HCEC 1CT (cell line): ENCODE measurements around the gene CXCR6.

Experiments
- DNase-seq: peaks from one replicate; pipeline ENCODE4 v3.0.0-alpha.2; 2017

The CXCR6 gene

DNA sequence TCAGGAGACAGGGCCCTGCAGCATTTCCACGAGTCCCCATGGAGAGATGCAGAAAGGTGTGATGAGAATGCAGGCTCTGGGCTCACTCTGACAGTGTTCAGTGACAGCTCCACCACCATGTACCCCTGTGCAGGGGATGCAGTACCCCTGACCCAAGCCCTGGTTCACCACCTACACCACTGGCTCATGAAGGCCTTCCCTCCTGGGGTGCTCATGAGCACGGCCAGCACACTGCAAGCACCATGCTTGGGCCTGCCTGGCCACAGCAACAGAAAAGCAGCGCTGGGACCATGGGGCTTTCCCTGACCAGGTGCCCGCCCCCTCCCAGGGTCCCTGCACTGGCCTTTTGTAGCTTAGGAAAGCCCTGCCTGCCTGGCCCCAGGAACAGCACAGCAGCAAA is 6.2 kb downstream of the CXCR6 start:
- no peak for DNase-seq

DNA sequence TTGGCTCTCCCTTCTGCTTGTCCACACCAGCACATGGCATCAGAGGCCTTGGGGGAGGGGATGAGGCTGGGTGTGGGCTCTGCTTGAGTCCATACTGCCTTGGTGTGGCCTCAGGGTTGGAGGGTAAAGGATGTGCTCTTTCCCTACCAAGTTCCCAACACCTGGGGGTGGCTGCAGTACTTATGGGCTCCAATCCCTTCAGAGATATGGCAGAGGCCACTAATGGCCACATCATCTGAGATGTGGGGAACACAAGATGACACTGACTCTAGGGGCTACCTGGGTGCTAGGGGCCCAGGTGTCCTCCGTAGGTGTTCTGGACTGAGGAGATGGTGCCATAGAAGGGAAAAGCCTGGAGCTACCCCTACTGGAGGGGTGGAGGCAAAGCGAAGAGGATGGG is 6.9 kb downstream of the CXCR6 start:
- no peak for DNase-seq

DNA sequence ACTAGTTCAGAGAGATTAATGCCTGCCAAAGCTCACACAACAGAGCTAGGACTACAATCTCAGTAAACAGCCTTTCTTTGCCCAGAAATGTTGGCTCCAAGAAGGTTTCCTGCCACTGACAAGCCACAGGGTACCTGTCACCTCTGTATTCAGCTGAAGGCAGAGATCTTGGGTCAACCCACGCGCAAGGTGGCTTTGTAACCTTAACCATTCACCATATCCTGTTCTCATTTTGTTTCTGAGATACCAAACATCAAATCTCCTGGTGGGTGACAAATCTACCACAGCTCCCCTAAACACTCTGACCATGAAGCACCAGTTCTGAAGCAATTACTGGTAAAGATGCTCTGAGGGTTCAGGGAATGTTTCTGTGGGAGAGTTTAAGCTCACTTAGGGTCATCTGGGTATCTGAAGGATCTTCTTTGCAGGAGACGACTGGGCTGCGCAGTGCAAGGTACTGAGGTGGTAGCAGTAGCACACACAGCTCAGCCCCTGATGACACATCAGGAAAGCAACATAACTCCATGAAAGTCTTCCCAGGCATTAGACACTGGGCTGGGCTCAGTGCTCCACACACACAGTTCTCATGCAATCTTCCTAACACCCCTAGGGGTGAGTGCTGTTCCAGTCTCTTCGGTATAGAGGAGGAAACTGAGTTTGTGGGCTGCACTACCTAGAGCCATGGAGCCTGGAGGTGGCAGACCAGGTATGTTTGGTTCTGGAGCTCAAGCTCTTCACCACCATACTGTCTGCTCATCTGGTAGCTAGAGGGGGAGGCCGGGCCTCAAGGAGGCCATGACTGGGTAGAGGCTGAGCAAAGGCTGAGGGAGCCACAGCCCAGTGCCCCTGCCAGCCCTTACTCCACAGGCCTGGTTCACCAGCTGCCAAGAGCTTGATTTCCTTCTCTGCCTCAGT is 7.7 kb downstream of the CXCR6 start:
- no peak for DNase-seq

DNA sequence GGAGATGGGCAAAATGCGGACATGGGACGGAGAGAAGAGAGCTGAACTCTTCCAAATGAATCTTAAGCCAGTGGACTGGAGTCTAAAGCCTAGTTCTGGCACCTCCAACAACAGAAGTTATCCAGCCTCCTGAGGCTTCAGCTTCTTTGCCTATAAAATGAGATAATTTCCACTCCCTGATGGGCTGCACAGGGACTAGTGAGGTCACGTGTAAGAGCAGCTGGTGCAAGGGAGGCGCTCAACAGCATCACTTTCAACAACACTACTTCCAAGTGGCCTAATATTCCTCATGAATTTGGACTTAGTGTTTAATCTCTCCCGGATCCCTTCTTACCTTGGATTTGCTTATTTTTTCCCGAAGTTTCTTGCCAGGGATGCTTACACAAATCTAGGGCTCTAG is 8.7 kb downstream of the CXCR6 start:
- DNase-seq, result no peak

DNA sequence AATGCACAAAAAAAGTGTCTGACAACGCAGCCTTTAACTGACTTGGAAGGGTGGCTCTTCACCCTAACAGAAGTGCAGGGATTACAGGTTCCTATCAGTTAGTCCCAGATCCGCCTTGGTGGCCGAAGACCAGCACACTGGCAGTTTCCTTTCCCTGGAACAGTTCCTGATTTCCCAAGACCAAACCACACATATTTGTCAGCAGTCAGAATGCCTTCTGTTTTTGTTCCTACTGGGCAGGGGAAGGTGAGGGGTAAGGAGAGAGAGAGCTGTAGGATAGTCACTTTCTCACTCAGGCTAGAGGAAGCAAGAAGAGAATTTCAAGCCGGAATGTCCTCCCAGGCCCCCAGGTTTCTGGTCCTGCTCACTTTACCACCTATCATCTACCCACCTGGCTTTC is 9.2 kb downstream of the CXCR6 start:
- no peak for DNase-seq

DNA sequence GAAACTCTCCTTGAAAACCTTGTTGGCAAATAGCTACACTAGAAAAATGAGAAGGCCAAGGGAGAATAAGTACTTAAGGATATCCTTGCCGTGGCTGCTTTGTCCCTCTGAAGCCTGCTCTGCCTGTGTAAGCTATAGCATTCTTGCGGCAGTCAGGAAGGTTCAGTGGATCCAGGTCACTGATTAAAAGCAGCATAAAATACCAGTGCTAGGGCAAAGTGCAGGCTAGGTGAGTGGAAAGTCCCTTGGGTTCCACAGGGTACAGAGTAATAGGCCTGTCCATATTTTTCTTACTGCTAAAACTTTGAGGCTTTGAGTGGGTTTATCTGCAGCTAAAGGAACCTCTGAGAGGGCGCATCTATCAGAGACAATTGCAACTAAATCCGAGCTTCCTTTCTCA is 10.3 kb downstream of the CXCR6 start:
- no peak for DNase-seq

DNA sequence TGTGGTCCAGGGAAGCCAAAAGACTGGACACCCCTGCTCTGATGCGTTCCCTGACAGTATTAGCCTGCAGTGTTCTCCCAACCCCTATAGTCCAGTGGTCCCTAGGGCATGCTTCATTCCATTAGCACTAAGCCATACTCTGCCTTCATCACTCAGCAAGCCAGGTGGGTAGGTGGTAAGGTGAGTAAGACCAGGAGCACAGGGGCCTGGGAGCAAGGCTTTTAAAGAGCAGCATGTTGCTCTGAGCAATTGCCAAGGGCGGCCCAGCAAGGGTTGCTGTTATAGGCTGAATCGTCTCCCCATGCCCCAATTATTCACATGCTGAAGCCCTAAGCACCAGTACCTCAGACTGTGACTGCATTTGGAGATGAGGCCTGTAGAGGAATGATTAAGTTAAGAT is 11.0 kb downstream of the CXCR6 start:
- DNase-seq, result no peak

DNA sequence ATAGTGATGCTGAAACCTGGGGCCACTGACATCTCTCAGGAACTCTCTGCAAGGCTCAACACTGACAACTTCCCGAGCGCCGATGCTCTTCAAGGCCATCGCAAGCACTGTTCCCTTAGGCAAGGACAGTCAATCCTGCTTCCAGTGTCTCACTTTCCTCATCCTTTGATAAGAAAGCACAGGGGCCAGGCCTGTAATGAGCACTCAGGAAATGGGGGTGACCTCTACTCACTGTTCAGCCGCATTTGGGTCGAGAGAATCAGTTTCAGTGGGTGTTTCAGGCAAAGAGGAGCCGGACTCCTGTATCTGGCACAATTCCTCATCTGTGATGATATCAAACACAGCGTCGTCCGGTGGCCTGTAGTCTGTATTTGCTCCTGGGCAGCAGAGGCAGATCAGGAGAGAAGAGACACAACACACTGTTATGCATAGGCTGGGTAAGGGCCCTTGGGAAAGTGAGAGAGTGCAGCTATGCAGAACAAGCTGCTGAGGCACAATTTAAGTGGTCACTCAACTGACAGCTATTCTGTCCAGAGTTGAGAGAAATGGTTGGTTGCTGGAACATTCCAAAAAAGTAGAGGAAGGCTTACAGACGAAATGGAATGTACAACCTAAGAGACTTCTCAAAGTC is 11.9 kb downstream of the CXCR6 start:
- DNase-seq, result no peak

DNA sequence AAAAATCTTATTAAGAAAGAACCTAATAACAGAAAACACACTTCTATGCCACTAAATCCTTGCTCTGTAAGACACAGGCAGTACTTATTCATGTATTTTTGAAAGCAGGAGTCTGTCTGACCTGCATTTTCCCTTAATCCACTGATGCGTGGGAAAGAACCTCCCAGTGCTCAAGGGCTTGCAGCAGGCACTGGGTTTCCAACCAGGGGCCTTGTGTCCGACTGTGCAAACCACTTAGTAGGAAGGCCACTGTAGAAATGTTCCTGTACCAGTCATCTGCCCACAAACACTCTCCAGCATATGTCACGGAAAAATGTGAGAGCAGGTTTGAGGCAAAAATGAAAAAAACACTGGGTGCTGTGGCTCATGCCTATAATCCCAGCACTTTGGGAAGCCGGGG is 12.4 kb downstream of the CXCR6 start:
- DNase-seq, result no peak

DNA sequence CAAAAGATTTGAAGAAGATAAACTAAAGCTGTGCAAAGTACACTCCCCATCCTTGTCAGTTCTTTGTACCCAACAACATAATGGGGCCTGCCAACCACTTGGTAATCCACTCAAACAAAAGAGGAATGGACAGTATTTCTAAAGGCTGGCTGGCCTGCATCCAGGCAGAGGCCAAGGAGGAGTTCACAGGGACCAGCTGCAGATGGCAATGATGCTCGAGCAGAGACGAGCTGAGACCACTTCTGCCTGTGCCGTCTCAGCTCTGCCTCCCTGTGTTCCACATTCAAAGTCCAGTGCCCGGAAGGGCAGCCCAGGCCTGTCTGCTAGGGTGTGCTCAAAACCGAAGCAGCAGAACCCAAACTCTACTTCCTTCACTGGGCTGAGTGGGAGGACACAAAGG is 14.3 kb downstream of the CXCR6 start:
- no peak for DNase-seq

DNA sequence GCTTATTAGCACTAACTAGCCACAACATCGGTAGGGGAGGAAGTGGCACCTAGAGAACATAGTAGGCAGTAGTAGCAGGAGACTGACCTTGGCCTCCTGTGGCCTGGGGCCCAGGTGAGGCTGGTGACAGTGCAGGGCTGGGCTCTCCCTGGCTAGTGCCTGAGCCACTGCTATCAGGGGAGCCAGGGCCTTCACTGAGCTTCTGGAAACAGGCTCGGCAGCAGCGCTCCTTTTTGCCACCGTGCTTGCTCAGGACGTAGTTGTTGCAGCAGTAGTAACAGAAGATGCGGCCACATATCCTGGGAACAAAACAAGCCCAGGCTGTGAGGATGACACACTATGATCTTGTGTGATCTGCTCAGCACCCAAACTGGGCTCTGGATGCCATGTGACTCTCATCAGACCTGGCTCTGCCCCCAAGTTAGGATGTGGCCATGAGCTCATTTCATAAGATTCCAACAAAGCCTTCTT is 15.1 kb downstream of the CXCR6 start:
- DNase-seq, result peak; percentile 13

DNA sequence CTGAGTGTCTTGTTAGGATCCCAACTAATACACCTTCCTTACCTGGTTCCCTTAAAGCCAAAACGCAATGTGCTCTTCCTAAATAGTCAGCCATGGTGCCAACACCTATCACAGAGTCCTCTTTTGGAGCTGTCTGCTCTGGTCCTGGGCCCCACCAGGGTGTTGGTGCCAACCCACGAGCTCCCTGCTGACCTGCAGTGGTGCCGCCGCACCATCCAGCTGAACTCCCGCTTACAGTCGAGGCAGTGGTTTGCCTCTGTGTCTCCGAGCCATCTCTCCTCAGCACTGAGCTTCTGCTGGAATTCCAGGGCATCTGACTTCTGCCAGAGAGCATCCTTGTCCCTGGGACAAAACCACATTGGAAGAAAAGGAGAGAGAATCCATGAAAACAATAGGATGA is 15.9 kb downstream of the CXCR6 start:
- DNase-seq, result no peak

DNA sequence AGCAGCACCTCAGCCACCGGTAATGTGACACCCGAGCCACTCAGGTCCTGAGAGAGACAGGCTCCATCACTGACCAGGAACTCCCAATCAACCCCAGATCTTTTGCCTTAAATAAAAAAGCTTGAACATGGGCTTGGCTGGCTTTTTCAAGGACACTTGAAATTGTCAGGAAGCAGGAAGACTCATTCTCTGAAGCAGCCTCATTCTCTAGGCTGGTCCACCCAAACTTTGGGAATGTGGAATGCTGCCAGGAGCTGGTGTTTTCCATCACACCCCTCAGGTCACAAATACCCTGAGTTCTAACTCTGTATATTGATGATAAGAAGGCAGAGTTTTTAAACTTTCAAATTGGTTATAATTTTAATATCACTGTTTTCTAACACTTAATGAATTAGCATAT is 17.0 kb downstream of the CXCR6 start:
- no peak for DNase-seq

DNA sequence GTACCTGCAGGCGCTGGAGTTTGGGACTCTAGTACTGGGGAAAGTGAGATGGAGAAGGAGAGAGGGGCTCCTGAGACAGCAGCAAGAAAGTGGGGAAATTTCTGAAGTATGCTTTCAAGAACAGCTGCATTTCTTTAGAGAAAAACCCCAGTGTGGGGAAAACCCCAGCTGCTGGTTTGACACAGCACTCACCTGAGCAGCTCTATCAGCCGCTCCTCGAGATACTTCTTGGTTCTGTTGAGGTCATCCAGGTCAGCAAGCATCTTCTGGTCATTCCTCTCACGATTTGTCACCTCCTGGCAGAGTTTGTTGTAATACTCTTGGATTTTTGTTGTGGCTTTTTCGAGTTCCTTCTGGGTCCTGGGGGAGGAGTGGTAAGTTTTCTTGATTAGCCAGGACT is 18.8 kb downstream of the CXCR6 start:
- no peak for DNase-seq

DNA sequence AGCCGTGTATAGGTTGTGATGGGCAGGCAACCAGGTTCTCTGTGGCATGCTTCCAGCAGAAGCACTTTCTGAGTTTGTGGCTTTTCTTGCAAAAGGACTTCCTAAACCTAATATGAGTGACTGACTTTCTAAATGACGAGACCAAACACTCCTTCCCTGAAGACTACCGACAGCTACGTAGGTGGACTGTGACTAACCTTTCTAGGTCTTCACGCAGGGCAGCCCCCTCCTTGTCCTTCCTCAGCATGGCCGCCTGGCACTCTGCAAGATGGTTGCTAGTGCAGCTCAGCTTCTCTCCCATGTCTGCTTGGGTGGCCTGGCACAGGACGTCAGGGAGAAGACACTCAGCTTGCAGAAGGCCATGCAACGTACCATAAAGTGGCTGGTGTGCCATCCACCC is 20.9 kb downstream of the CXCR6 start:
- DNase-seq, result no peak

DNA sequence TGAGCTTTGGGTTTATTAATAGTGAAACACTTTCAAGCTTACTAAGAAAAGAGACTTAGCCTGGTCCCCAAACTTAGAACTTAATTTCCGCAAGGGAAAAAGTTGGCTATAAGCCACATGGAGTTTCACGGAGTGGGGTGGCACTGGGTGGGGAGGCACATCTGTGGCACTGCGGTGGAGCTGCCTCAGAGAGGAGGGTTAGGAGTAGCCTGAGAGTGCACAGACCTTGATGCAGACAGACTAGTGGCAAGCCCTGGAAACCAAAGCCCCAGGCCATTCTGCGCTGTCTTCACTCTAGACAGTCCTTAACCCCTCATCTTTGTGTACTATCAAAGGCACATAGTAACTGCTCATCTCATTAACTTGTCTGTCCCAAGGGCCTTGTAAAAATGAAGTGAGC is 22.0 kb downstream of the CXCR6 start:
- DNase-seq, result no peak

DNA sequence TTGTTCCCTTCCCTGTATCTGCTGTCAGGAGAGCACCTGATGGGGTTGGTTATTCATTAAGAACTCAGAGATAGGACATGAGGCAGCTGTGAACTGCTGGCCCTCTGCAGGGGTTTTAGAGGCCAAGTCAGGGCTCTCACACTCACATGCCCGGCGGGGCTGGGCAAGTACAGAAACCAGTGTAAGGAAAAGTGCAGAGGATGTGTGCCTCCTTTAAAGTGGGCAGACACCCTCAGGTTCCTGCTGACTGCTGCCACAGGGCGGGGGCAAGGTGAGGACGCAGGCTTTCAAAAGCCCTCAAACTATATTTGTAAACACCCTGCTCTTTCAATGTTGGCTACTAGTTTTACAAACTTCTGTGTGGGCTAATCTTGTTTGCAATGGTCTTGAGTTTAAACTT is 22.4 kb downstream of the CXCR6 start:
- DNase-seq, result no peak

DNA sequence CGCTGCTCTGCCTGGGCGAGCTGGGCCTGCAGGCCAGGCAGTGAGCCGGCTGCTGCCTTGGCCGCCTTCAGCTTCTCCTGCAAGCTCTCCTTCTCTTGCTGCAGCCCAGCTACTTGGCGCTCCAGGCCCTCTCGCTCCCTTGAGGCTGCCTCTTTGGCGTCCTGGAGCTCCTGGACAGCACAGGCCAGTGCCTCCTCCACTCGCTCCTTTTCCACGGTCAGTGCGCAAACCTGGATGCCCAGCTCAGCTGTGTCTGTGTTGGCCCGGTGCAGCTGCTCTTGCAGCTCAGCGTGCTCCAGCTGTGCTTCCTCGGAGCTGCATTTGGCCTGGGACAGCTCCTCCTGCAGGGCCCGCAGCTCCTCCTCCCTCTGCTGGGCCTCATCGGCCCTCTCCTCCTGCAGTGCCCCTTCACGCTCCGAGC is 23.1 kb downstream of the CXCR6 start:
- no peak for DNase-seq

DNA sequence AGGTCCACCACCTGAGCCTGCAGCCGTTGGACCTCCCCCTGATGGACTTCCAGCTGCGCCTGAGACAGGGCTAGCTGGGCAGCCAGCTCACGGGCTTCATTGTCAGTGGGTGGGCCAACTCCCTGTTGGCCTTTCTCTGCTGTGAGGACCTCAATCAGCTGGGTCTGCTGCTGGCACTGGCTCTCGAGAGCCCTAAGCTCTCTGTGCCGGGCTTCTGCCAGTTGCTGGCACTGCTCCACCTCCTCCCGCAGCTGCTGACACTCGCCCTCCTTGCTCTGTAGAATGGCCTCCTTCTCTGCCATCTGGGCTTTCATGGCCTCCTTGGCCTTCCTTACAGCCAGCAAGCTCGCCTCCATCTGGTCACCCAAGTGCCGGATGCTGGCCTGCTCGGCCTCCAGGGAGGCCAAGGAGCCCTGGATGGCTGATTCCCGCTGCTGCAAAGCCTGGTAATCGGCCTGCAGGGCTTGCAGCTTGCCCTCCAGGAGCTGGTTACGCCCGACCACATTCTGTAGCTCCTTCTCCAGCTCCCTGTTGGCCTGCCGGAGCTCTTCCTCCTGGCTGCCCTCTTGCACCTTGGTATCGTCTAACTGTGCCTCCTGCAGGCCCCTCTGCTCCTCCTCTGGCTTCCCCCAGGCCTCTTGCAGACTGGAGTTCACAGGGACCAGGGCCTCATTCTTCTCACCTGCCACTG is 23.8 kb downstream of the CXCR6 start:
- no peak for DNase-seq

DNA sequence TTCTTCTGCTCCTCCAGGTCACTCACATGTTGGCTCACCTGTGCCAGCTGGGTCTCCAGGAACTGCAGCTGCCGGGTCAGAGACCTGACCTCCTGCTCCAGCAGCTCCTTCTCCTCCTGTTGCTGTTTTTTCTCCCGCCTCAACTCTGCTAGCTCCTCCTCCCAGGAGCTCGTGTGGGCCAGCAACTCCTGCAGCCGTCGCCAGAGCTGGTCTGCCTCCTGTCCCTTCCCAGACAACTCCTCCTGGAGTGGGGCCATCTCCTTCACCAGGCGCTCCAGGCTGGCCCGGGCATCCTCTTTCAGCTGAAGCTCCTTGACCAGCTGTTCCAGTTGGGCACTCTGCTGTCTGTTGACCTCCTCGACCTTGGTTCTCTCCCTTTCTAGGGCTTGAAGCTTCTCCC is 24.5 kb downstream of the CXCR6 start:
- DNase-seq, result no peak

DNA sequence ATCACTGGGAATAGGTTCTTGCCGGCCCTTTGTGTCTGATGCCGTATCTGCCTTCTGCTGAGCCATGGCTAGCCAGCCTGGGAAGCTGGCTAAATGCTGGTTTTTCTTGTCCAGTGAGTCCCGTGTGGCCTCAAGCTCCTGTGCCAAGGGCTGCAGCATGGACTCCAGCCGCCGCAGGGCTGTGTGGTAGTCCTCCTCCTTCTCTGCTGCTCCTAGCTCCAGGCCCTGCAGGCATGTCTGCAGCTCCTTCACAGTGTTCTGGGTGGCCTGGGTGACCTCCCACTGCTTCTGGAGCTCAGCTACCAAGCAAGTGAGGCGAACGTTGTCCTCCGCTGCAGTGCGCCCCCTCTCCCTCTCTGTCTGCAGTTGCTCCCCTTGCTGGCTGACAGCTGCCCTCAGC is 24.9 kb downstream of the CXCR6 start:
- no peak for DNase-seq

DNA sequence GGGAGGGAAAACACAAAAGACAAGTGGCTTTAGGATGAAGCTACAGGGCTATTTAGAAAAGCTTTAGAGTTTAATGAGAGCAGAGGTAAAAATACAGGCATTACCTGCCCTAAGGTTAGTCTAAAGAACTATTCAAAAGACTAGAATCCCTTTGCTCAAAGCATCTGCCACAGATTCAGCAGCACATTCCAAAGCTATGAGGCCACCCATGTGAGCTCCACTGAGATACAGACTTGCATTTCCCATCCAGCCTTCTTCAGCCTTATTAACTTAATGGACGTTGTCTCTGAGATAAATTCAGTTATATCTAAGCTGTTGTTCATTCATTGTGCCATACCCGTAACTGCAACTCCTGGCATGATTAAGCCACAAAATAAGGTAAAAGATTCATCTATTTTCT is 25.4 kb downstream of the CXCR6 start:
- peak; percentile 38 for DNase-seq

DNA sequence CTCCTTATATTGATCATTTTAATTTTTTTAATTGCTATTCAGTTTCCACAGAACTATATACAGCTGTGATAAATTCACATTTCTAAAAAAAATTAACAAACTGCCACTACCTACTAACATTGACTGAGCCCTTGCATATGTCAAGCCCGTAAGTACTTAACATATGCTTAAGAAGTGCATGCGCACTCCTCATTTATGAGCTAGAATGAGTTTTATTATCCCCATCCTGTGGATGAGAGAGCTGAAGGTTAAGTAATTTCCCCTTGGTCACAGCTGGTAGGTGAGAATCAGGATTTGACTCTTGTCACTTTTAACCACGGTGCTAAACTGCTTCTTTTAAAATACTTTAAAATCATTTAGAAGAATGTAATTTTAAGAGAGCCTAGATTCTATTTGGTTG is 25.9 kb downstream of the CXCR6 start:
- no peak for DNase-seq

DNA sequence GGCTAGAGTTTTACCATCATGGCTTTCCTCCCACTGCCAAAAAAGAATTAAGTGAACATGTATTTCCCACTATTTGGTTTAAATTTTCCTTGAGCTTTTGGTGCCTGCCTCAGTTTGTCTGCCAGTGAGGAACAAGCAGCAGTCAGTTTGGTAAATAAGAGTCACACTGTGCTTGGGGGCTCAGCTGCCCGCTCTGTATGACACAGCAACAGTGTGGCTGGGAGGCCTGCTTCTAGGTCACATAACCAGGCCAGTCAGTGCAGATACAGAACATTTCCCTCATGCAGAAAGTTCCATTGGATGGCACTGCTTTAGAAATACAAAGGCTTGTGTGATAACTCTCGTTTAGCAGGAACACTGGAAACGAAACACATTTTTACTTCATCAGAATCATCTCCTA is 26.7 kb downstream of the CXCR6 start:
- DNase-seq, result no peak
